ENCODE data around the gene LRRC27.

DNA sequence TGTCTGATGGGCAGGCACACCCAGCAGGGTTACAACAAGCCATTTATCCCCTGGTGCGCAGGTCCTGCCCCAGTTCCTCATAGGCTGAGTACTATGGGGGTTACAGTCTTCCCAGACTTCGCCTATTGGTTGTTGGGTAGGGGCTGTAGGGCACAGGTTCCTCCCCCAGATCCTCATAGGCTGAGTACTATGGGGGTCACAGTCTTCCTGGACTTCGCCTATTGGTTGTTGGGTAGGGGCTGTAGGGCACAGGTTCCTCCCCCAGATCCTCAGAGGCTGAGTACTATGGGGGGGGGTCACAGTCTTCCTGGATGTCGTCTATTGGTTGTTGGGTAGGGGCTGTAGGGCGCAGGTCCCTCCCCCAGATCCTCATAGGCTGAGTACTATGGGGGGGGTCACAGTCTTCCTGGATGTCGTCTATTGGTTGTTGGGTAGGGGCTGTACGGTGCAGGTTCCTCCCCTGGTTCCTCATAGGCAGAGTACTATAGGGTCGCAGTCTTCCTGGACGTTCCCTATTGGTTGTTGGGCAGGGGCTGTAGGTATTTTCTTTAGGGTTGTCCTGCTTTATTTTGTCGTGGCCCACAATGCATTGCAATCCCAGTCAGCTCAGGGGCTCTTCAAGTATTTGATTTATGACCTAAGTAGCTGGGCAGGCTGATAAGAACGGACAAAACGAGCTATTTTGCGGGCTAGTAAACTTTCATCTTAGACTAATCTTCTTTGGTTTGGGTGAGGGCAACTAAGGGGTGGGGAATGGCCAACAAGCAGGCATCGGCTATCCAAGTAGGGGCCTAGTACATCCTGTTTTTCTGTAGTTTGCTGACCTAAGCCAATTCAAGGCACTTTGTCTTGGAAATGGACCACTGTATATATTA is 3.4 kb downstream of the LRRC27 start:
- TF ChIP-seq, protein P1, sequence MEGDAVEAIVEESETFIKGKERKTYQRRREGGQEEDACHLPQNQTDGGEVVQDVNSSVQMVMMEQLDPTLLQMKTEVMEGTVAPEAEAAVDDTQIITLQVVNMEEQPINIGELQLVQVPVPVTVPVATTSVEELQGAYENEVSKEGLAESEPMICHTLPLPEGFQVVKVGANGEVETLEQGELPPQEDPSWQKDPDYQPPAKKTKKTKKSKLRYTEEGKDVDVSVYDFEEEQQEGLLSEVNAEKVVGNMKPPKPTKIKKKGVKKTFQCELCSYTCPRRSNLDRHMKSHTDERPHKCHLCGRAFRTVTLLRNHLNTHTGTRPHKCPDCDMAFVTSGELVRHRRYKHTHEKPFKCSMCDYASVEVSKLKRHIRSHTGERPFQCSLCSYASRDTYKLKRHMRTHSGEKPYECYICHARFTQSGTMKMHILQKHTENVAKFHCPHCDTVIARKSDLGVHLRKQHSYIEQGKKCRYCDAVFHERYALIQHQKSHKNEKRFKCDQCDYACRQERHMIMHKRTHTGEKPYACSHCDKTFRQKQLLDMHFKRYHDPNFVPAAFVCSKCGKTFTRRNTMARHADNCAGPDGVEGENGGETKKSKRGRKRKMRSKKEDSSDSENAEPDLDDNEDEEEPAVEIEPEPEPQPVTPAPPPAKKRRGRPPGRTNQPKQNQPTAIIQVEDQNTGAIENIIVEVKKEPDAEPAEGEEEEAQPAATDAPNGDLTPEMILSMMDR (IDR thresholded peaks at IDR 0.05; ENCODE audit: low read length), result no peak
- no peak for TF ChIP-seq EZH2 (IDR thresholded peaks at IDR 0.05; ENCODE audit: borderline replicate concordance, low read length)

All from OCI-LY1 (cell line).